Activated CD8-positive, alpha-beta T cell treated with anti-CD3 and anti-CD28 coated beads for 36 hours (primary cell): ENCODE data around the gene USP28. TPM values are rescaled to one million over a fixed set of nuclear protein-coding genes. Genes with fewer than 3 reads are reported as not detected.
"Not testable (repeated sequence)": the region's sequence is repeated elsewhere in the genome, so short reads cannot be mapped to it uniquely, and the experiment has no call there.

ENCODE experiments used
- ATAC-seq: fragments of 200-7000 bp; cut with Tn5 transposase; one replicate; pipeline ENCODE4 v1.10.0; 2021; ENCODE audit warnings: mild to moderate bottlenecking, moderate library complexity
- CTCF ChIA-PET: fragments of 350-600 bp; sonication (Branson Sonifier 250); formaldehyde crosslinking; loops from one replicate; lab custom pipeline; 2021; ENCODE audit warnings: antibody characterized with exemption; lab: Charles Lee
- POLR2A ChIA-PET: fragments of 350-600 bp; sonication (Branson Sonifier 250); formaldehyde crosslinking; loops from one replicate; lab custom pipeline; 2021; ENCODE audit warnings: antibody characterized with exemption; lab: Charles Lee
- DNase-seq: peaks from one replicate; pipeline ENCODE4 v3.0.0-alpha.2; 2020
- H3K27ac Mint-ChIP-seq: one replicate; pipeline ENCODE4 v1.8.0; 2021; ENCODE audit warnings: mild to moderate bottlenecking, mixed read lengths
- H3K27me3 Mint-ChIP-seq: one replicate; pipeline ENCODE4 v1.8.0; 2021; ENCODE audit warnings: mixed read lengths
- H3K36me3 Mint-ChIP-seq: one replicate; pipeline ENCODE4 v1.8.0; 2021; ENCODE audit warnings: low read depth, mixed read lengths
- H3K4me1 Mint-ChIP-seq: one replicate; pipeline ENCODE4 v1.8.0; 2021; ENCODE audit warnings: low read depth, mixed read lengths
- H3K4me3 Mint-ChIP-seq: one replicate; pipeline ENCODE4 v1.8.0; 2021; ENCODE audit warnings: mild to moderate bottlenecking, moderate library complexity, mixed read lengths
- H3K9me3 Mint-ChIP-seq: one replicate; pipeline ENCODE4 v1.8.0; 2021; ENCODE audit warnings: mixed read lengths
- CTCF ChIP-seq: fragments of 200-600 bp; IDR thresholded peaks from one replicate; pipeline ENCODE4 v1.8.0; 2022; ENCODE audit warnings: antibody characterized with exemption, mild to moderate bottlenecking
- intact Hi-C: fragments of 100-400 bp; cut with micrococcal nuclease; formaldehyde crosslinking; loops from one replicate; pipeline ENCODE4 v1.10.0; 2022
- total RNA-seq, 2 experiments: library from RNA; stranded (reverse); gene quantifications; one replicate each; pipeline ENCODE4 v1.2.3, GENCODE V29; 2021

USP28 gene
- total RNA-seq, 2 experiments from 2014 or later = 40.3 to 41.9 TPM

- DNase-seq (peak; percentile 95), ATAC-seq (peak; percentile 97)
- H3K36me3 Mint-ChIP-seq = peaks cover 4% of the 10 kb centered on the region
- TF ChIP-seq CTCF = peak; percentile 94
- ChIA-PET POLR2A (interaction anchor here (1.2 kb wide), 1 partner anchor 9 kb away, joined by 4 read pairs; no protein-coding TSS in a partner anchor), CTCF (interaction anchor here (0.6 to 1.7 kb wide), 11 partner anchors 8 to 1166 kb away, joined by 3 to 5 read pairs (median 3); partner anchors contain the start of gene USP28)
- no peaks in the 10 kb centered on the region for H3K9me3 Mint-ChIP-seq
- H3K27ac Mint-ChIP-seq = peak within 1 kb of the TSS; percentile 97
- peaks cover 10% of the 10 kb centered on the region for H3K4me1 Mint-ChIP-seq
- intact Hi-C loops = no loop called here
- peak within 1 kb of the TSS; percentile 89 for H3K4me3 Mint-ChIP-seq
- H3K27me3 Mint-ChIP-seq = peaks cover 3% of the 10 kb centered on the region
Observed at GRCh38 chr11:113773416-113774173, 101.8 kb downstream of the USP28 start, which contains the start of gene ZW10. ZW10 (minus strand) TSS chr11:113773692; CDS start chr11:113773666, 26 bp downstream.

- DNase-seq (no peak), ATAC-seq (no peak)
- H3K4me1 Mint-ChIP-seq = peaks cover 10% of the 10 kb centered on the region
- ChIA-PET POLR2A (interaction anchor here (1.2 kb wide), 1 partner anchor 9 kb away, joined by 4 read pairs; no protein-coding TSS in a partner anchor), CTCF (interaction anchor here (0.6 to 1.7 kb wide), 11 partner anchors 9 to 1166 kb away, joined by 3 to 5 read pairs (median 3); partner anchors contain the start of gene USP28)
- H3K4me3 Mint-ChIP-seq = peak overlapping the region; percentile 89
- no peak for TF ChIP-seq CTCF
- peak overlapping the region; percentile 97 for H3K27ac Mint-ChIP-seq
- no peaks in the 10 kb centered on the region for H3K9me3 Mint-ChIP-seq
- intact Hi-C loops = no loop called here
- H3K27me3 Mint-ChIP-seq = peaks cover 2% of the 10 kb centered on the region
- peaks cover 8% of the 10 kb centered on the region for H3K36me3 Mint-ChIP-seq
Observed at GRCh38 chr11:113773092-113773415, 102.3 kb downstream of the USP28 start.

- Mint-ChIP-seq H3K27me3 (no peaks in the 10 kb centered on the region), H3K4me1 (peaks cover 17% of the 10 kb centered on the region), H3K36me3 (peaks cover 16% of the 10 kb centered on the region), H3K9me3 (no peaks in the 10 kb centered on the region), H3K4me3 (peak overlapping the region; percentile 89), H3K27ac (no peak overlapping the region)
- ATAC-seq (no peak), DNase-seq (no peak)
- ChIA-PET CTCF (interaction anchor here (1.7 to 2.4 kb wide), 2 partner anchors 13 to 24 kb away, joined by 5 read pairs; no protein-coding TSS in a partner anchor), POLR2A (no interaction called here)
- no peak for TF ChIP-seq CTCF
- intact Hi-C loops = no loop called here
Observed at GRCh38 chr11:113771964-113772363, 103.4 kb downstream of the USP28 start.

GRCh38 chr11:113764527-113765219 is 110.7 kb downstream of the USP28 start:
- no peak for ATAC-seq
- Mint-ChIP-seq H3K27me3 (no peaks in the 10 kb centered on the region), H3K36me3 (peaks cover 32% of the 10 kb centered on the region), H3K4me1 (peaks cover 12% of the 10 kb centered on the region), H3K27ac (no peak overlapping the region), H3K4me3 (no peak overlapping the region), H3K9me3 (no peaks in the 10 kb centered on the region)
- TF ChIP-seq CTCF = no peak
- ChIA-PET POLR2A (no interaction called here), CTCF (interaction anchor here (1.1 kb wide), 2 partner anchors 9 to 35 kb away, joined by 3 read pairs; no protein-coding TSS in a partner anchor)
- intact Hi-C loops = no loop called here
- no peak for DNase-seq

GRCh38 chr11:113763040-113763439 is 112.3 kb downstream of the USP28 start:
- H3K27ac Mint-ChIP-seq, H3K27me3 Mint-ChIP-seq, H3K4me3 Mint-ChIP-seq, ATAC-seq, CTCF ChIA-PET, POLR2A ChIA-PET, DNase-seq, intact Hi-C loops, H3K9me3 Mint-ChIP-seq: not testable (repeated sequence)
- Mint-ChIP-seq H3K4me1 (peaks cover 12% of the 10 kb centered on the region), H3K36me3 (peaks cover 34% of the 10 kb centered on the region)
